ENCODE measurements around the gene TYW5.

The TYW5 gene

GRCh38 chr2:199972088-199972626 lies 16.9 kb upstream of the TYW5 start:
- no peak for DNase-seq

- no peak for DNase-seq
Observed at GRCh38 chr2:199968126-199968525, 12.8 kb upstream of the TYW5 start.

- DNase-seq, result no peak
Observed at GRCh38 chr2:199966976-199967375, 11.7 kb upstream of the TYW5 start.

GRCh38 chr2:199966405-199966804 lies 11.1 kb upstream of the TYW5 start:
- no peak for DNase-seq

GRCh38 chr2:199962203-199962602 lies 6.9 kb upstream of the TYW5 start:
- DNase-seq, result no peak

GRCh38 chr2:199958014-199958413 lies 2.7 kb upstream of the TYW5 start:
- no peak for DNase-seq

GRCh38 chr2:199956062-199956380 lies 730 bp upstream of the TYW5 start:
- peak; percentile 47 for DNase-seq

GRCh38 chr2:199955007-199955338 lies 318 bp downstream of the TYW5 start:
- peak; percentile 68 for DNase-seq

GRCh38 chr2:199951023-199951422 lies 4.3 kb downstream of the TYW5 start:
- DNase-seq, result no peak

GRCh38 chr2:199950396-199950795 lies 4.9 kb downstream of the TYW5 start:
- no peak for DNase-seq

- no peak for DNase-seq
Observed at GRCh38 chr2:199946836-199947235, 8.5 kb downstream of the TYW5 start.

- no peak for DNase-seq
Observed at GRCh38 chr2:199946196-199946595, 9.1 kb downstream of the TYW5 start.

GRCh38 chr2:199943373-199943772 lies 11.9 kb downstream of the TYW5 start:
- no peak for DNase-seq

- DNase-seq, result peak; percentile 61
Observed at GRCh38 chr2:199940373-199940772, 14.9 kb downstream of the TYW5 start.

GRCh38 chr2:199936554-199936953 lies 18.7 kb downstream of the TYW5 start:
- no peak for DNase-seq

- no peak for DNase-seq
Observed at GRCh38 chr2:199933466-199933865, 21.8 kb downstream of the TYW5 start.

GRCh38 chr2:199932312-199932855 lies 22.9 kb downstream of the TYW5 start:
- peak; percentile 62 for DNase-seq

GRCh38 chr2:199929262-199929661 lies 26.0 kb downstream of the TYW5 start:
- no peak for DNase-seq

- no peak for DNase-seq
Observed at GRCh38 chr2:199928626-199929025, 26.7 kb downstream of the TYW5 start.

- DNase-seq, result no peak
Observed at GRCh38 chr2:199928226-199928625, 27.1 kb downstream of the TYW5 start.

GRCh38 chr2:199926806-199927205 lies 28.5 kb downstream of the TYW5 start:
- no peak for DNase-seq

- DNase-seq, result no peak
Observed at GRCh38 chr2:199923924-199924323, 31.4 kb downstream of the TYW5 start.

- DNase-seq, result no peak
Observed at GRCh38 chr2:199922856-199923255, 32.4 kb downstream of the TYW5 start.

GRCh38 chr2:199916980-199917379 lies 38.3 kb downstream of the TYW5 start:
- no peak for DNase-seq

- no peak for DNase-seq
Observed at GRCh38 chr2:199914372-199914958, 40.8 kb downstream of the TYW5 start.

All from hematopoietic multipotent progenitor cell treated with erythropoietin and hydrocortisone succinate and interleukin-3 and kit ligand, for 8 days (in vitro differentiated cells).